VCaP (cell line): ENCODE data around the gene MS4A18.
"Not testable (repeated sequence)": the region's sequence is repeated elsewhere in the genome, so short reads cannot be mapped to it uniquely, and the experiment has no call there.

Source experiments
- H3K27ac ChIP-seq: fragments of 450-650 bp; 2 replicates; pipeline ENCODE4 v1.5.1; 2017
- TF ChIP-seq, protein P1 (sequence below): fragments of 450-650 bp; conservative IDR thresholded peaks from 2 replicates; pipeline ENCODE4 v1.5.1; 2017; ENCODE audit warnings: mild to moderate bottlenecking, moderate library complexity

MS4A18 gene

DNA sequence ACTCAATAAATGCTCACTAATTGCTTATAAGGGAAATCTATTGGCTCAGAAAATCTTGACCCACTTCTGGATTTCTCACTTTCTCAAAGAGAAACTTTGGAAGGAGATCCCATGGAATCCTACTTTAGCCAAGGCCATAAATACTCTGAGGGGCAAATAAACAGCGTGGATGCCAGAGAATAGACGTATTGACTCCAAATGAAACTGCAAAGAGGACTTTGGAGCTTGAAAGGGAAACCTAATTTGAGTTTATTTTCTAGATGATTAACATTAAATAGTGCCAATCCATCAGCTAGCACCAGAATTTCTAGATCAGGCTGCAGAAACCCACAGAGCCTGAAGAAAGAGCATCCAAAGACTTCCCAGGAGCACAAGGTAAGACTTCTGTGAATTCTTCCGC lies at the start of gene MS4A18:
MS4A18 (plus strand) TSS at position 301 of the 400 bp plus-strand sequence.
- TF ChIP-seq, protein P1, sequence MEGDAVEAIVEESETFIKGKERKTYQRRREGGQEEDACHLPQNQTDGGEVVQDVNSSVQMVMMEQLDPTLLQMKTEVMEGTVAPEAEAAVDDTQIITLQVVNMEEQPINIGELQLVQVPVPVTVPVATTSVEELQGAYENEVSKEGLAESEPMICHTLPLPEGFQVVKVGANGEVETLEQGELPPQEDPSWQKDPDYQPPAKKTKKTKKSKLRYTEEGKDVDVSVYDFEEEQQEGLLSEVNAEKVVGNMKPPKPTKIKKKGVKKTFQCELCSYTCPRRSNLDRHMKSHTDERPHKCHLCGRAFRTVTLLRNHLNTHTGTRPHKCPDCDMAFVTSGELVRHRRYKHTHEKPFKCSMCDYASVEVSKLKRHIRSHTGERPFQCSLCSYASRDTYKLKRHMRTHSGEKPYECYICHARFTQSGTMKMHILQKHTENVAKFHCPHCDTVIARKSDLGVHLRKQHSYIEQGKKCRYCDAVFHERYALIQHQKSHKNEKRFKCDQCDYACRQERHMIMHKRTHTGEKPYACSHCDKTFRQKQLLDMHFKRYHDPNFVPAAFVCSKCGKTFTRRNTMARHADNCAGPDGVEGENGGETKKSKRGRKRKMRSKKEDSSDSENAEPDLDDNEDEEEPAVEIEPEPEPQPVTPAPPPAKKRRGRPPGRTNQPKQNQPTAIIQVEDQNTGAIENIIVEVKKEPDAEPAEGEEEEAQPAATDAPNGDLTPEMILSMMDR, result no peak
- no peak within 1 kb of the TSS for H3K27ac ChIP-seq

GRCh38 chr11:60678231-60678630 lies 46.3 kb upstream of the MS4A18 start:
- not testable (repeated sequence) for H3K27ac ChIP-seq

- H3K27ac ChIP-seq, result no peak overlapping the region
- TF ChIP-seq, protein P1, result no peak
These were observed 44.6 kb upstream of the MS4A18 start for GRCh38 chr11:60679879-60680278.

DNA sequence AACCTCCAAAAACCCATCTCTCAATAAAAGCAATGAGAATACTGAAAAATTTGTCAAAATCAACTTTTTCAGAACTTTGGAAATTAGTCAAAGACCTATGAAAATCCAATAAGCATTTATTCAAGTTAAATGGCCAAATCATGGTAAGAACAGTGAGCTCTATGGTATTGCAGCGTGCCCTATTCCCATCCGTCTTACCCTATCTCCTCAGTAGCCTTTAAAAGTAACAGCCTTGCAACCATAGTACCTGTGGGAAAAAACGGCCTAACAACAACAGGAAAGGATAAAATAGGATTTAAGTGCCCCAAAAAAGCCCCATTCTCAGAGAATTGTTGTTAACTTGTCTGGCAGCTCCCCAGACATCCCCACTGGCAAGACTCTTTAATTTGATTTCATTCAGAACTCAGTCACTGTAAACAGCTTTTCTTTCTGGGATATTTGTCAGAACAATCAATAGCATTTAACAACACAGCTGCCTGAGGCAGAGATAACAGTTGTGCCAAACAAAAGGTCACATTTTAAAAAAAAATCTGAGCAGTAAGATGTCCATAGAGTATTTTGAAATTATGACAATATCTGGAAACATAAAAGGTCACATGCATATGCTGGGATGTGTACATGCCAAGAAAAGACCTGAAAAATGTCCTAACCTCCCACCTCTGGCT lies 43.9 kb upstream of the MS4A18 start:
- TF ChIP-seq, protein P1, result no peak
- no peak overlapping the region for H3K27ac ChIP-seq

DNA sequence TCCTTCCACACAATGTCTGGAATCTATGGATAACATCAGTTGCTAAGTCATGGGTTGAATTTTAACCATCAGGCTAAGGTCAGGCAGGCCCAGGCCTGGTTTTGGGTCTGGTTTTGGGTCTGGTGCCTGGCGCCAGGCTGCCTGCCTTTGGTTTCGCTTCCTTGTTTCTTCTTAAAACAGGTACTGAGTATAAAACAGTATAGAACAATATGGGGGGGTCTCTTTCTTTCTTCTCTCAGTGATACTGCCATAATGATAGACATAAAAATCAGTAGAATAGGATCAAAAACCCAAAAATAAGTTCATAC lies 40.0 kb upstream of the MS4A18 start:
- H3K27ac ChIP-seq, result not testable (repeated sequence)

DNA sequence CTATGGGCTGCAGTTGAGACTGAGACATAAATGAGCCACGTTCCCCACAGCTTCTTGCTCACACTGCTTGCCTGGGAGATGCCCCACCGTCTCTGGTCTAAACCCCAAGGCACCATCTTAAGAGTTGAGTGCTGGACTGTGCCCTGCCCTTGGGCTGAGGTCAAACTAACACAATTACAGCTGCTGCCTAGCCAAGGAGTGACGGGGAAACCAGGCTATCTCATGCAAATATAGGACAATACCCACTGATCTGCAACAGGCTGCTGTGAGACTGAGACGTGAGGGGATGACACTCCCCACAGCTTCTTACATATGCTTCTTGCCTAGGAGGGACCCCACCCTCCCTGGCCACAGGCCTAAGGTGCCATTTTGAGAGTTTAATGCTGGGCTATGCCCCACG lies 32.9 kb upstream of the MS4A18 start:
- TF ChIP-seq, protein P1, result no peak
- no peak overlapping the region for H3K27ac ChIP-seq

GRCh38 chr11:60699284-60699691 lies 25.2 kb upstream of the MS4A18 start, which contains the start of gene MS4A8:
MS4A8 (plus strand) TSS chr11:60699612; CDS start chr11:60700861, 1,249 bp downstream.
- TF ChIP-seq, protein P1, result no peak; the same call in 1 of the 2 replicates
- peak within 1 kb of the TSS; percentile 81 for H3K27ac ChIP-seq

GRCh38 chr11:60699936-60700335 lies 24.6 kb upstream of the MS4A18 start:
- TF ChIP-seq, protein P1, result no peak
- H3K27ac ChIP-seq, result peak overlapping the region; percentile 81
